GM18519 (cell line): ENCODE results near the gene CBX8.
"Not testable (repeated sequence)": the region's sequence is repeated elsewhere in the genome, so short reads cannot be mapped to it uniquely, and the experiment has no call there.

ENCODE experiments used
- ATAC-seq: cut with Tn5 transposase; IDR thresholded peaks from one replicate; pipeline ENCODE4 v1.9.1; 2021; ENCODE audit warnings: mild to moderate bottlenecking, moderate library complexity; ENCODE audit not compliant: unreplicated experiment, low FRiP score

The CBX8 gene

DNA sequence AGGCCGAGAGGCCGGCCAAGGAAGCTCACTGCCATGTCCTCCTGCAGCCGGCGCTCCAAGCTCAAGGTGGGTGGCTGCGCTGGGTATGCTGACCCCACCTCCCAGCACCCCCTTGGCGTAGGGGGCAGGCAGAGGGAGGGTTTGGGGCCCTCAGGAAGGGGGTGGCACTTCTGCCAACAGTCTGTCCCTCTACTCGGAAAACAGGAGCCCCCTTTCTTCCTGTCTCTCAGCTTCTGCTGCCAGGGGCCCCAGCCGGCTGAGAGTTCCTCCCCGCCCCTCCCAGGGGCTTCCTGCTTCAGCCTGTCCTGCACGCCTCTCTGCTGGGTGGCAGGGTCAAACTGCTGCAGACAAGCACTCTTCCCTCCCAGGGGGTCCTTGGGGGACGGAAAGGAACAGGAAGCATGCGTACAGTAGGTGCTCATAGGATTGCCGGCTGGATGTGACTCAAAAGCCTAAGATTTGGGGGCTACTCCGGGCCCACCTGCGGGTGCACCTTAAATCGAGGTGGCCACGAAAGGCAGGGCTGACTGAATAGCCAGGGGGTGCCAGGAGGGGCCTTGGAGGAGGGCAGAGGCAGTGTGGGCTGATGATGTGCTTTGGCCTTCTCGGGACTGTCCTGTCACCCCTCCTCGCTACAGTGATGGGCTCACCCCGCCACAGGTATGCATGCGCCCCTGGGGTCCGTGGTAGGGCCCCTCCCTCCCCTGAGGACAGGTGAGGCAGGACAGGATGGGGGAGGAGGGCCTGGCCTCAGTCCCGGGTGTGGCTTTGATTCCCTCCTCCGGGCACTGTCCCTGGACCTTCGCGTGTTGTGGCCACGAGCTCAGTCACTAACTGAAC lies 14.9 kb downstream of the CBX8 start:
- no peak for ATAC-seq

DNA sequence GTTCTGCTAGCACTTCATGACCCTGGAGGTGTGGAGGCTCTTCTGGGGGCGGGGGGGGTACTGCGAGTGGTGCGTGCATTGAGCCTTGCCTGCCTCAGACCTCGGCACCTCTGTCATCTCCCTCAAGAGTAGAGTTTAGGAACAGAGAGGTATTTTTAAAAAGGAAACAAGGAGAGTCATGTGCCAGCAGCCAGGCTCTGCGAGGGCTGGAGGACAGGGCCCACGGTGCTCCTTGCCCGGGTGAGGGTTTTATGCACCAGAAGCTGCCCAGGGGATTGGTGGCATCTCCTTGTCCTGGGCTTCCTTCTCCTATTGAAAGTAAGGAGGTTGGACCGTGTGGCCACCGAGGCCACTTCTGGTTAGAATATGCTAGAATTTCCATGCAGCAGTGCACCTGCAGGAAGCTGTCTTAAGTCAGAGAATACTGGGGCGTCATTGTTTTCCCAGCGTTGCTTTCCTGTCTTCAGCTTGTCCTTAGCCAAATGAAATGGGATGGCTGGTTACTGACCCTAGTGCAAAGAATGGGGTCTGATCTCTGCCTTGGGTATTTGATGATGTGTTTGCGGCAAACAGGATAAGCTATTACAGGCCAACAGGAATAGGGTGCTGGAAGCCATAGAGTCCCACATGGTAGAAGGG lies 15.7 kb downstream of the CBX8 start:
- no peak for ATAC-seq

DNA sequence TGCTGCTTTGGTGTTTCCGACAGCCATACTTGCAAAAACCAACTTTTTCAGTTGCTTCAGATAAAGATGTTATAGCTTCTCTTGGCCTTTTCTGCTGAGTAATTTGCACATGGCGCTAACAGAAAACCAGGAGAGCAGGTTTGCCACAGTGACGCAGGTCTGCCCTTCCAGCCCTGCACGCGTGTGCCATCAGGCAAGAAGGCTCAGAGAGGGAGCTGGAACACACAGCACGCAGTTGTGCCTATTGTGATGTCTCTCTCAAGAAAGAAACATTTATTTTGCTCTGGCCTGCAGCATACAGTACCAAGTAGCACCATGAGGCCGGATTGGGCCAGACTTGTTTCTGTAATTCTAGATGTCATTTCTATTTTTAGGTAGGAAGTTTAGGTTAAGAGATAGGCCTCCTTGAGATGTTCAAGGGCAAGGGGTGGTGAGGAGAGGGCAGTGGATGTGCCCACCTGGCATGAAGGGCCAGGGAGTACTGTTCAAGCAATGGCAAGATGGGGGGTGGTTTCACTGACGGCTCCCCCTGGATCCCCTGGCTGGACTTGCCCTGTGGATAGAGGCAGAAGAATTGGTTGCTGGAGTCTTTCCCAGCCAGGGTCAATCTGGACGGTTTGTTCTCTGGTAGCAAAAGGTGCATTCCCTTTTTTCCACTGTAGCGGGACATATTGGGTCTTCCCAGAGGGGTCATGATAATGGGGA lies 17.1 kb downstream of the CBX8 start:
- no peak for ATAC-seq

DNA sequence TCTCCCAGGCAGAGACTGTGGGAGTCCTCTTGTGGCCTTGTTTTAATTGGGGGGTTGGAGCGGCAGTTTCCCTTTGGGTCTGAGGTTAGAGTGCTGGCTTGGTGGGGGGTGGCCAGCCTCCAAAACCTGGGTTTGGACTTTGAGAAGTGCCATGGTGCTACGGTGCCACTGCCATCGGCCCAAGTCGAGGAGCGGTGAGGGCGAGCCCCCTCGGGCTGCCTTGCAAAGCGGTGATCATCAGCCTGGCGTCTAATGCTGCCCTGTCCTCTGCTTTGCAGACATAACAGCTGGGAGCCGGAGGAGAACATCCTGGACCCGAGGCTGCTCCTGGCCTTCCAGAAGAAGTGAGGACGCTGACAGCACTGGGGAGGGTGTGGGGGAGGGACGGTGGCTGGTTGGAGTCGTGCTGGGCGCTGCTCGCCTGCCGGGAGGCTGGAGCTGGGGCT lies 17.8 kb downstream of the CBX8 start:
- no peak for ATAC-seq

DNA sequence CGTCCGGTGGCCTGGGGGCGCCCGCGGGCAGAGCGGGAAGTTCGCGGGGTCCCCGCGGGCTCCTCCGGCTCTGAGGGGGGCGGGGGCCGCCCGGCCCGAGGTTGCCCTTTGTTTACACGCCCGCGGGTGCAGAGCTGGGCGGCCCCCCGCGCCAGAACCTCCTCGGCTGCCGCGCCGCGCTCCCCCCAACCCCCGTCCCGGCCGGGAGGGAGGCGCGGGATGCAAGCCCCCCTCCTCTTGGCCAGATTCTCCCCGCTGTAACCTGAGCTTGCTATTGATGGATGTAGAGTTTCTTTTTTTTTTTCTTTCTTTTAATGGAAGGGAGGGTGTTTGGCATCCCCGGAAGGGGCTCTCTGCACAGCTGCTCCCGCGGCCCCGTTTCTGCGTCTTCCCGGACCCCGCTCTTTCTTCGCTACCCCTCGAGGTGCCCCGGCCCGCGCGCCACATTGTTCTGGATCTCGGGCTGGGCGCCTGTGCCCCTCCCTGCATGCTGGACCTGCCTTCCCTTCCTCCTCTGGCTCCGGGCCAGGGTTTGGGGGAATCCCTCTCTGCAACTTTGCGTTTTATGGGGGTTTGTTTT lies 18.3 kb downstream of the CBX8 start:
- no peak for ATAC-seq

DNA sequence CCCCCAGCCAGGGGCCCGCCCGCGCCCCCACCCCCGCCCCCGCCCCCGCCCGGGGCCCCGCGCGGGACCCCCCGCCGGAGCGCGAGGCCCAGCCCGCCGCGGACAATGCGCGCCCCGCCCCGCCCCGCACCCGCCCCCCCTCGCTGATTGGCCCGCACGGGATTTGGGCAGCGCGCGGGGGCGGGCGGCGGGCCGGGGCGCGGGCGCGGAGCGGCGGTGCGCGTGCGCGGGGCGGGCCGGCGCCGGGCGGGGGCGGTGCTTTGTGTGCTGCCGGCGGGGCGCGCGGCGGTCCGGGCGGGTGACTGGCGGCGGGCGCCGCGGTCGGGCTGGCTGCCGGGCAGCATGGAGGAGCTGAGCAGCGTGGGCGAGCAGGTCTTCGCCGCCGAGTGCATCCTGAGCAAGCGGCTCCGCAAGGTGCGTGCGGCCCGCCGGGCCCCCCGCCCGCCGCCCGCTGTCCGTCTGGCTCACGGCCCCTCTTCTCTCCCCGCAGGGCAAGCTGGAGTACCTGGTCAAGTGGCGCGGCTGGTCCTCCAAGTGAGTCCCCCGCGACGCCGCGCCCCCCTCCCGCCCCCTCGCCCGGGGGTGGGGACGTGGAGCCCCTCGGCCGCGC lies 18.9 kb downstream of the CBX8 start, which contains the start of gene CBX2:
CBX2 (plus strand) TSS at position 255 of the 610 bp plus-strand sequence; CDS start at position 343, 88 bp downstream.
- peak; percentile 50 for ATAC-seq

DNA sequence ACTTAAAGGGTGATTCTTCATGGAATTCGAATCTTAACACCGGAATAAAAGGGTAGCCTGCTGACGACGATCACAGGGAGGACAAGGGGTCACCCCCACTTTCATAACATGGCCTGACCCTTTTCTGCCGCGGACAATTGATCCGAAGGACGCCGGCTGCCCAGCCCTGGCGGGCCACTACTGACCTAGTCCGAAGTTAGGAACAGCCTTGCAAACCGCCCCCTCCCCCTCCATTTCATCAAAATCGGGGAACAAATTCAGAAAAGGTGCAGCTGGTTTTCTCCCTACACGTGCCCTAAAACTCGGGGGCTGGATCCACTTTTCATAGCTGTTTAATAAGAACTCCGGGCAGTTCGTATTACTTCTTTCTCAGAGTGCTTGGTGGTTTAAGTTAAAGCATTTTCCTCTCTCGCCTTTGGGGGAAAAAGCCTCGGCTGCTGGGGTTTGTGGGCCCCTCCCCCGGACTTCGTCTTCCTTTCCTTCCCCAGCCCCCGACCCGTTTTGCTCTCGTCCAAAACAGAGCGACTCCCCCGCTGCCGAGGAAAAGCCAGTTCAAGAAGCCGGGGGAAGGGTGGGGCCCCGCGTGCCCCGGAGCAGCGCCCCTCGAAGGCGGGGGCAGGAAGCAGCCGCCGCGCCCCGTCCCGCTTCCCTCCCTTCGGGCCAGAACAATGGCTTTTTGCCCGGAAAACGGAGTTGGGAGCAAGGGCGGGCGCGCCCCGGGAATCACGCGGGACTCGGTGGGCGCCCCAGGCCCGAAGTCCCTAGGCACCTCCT lies 19.6 kb downstream of the CBX8 start:
- peak; percentile 14 for ATAC-seq

DNA sequence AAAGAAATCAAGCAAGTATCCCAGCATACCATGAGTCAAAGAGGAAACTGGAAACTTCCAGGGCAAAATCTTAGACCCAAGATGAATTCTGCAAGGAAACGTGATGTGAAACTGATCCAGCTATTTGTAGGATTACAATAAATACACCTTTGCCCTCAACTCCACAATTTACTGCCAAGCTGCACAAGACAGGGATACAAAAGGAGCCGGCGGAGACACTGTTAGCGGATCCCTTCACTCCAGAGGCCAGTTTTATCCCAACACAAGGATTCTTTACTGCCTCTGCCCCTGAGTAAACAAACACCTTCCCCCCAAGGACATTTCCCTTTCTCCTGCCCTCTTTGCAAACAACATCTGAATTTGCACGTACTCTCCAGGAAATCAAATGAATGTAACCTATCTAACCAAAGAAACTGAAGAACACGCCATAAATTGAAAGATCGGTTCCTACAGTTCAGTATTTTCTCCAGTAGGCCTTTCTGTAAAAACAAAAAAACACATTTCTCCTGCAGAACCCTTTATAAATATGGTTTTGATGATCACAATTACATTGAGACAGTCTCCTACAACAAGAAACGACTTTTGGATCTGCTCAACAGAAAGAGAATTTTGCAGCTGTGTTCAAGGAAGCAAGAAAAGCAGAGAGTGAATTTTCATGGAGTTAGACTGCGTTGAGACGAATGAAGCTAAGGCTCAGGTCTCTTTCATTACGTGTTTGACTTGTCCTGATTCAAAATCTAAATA lies 20.3 kb downstream of the CBX8 start:
- ATAC-seq, result no peak

DNA sequence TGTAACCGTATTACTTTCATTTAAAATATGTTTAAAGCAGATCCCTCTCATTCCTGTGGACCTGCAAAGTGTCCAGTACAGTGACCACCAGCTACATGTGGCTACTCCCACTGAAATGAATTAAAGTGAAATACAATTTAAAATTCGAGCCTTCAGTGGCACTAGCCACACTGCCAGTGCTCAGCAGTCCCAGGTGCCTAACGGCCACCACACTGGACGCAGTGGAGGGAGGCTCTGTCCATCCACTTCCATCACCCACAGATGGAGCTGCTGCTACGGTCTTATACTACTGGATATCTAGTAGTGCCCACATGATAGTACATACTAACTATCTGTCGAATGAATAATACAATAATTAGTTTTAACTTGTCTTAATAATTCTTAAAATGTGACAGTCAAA lies 21.2 kb downstream of the CBX8 start:
- no peak for ATAC-seq

DNA sequence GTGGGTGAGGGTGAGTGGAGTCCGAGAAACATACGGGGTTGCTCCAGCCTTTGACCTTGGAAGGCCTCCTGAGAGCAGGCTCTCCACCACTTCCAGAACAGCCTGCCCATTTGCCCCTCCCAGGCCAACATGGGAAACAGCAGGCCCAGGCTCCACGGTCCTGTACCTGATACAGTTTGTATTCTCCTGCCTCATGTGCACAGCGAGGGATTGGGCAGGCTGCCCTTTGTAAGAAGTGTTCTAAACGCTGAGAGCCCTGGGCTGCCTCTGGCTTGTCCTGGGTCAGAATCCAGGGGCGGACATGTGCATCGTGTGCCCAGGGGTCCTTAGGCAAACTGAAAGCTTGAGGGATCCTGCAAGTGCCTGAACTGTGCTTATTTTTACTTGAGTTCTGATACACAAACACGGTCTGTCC lies 22.3 kb downstream of the CBX8 start:
- no peak for ATAC-seq

DNA sequence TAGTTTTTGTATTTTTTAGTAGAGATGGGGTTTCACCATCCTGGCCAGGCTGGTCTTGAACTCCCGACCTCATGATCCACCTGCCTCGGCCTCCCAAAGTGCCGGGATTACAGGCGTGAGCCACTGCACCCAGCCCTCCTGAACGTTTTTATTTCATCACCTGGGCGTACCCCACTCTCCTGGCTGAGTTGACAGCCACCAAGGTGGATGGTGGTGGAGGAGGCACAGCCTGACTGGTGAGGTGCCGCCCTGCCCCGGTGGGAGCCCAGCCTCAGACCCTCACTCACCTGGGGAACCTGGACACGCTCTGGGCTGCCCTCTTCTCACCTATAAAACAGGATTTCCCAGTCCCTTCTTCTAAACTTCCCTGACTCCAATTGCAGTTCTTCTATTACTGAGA lies 24.2 kb downstream of the CBX8 start:
- ATAC-seq, result not testable (repeated sequence)

DNA sequence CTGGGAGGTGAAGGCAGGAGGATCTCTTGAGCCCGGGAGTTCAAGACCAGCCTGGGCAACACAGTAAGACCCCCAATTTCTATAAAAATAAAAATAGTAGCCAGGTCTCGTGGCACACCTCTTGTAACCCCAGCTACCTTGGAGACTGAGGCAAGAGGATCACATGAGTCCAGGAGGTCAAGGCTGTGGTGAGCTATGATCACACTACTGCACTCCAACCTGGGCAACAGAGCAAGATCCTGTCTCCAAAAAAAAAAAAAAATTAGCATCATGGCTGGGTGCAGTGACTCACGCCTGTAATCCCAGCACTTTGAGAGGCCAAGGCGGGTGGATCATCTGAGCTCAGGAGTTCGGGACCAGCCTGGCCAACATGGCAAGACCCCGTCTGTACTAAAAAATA lies 25.6 kb downstream of the CBX8 start:
- no peak for ATAC-seq

DNA sequence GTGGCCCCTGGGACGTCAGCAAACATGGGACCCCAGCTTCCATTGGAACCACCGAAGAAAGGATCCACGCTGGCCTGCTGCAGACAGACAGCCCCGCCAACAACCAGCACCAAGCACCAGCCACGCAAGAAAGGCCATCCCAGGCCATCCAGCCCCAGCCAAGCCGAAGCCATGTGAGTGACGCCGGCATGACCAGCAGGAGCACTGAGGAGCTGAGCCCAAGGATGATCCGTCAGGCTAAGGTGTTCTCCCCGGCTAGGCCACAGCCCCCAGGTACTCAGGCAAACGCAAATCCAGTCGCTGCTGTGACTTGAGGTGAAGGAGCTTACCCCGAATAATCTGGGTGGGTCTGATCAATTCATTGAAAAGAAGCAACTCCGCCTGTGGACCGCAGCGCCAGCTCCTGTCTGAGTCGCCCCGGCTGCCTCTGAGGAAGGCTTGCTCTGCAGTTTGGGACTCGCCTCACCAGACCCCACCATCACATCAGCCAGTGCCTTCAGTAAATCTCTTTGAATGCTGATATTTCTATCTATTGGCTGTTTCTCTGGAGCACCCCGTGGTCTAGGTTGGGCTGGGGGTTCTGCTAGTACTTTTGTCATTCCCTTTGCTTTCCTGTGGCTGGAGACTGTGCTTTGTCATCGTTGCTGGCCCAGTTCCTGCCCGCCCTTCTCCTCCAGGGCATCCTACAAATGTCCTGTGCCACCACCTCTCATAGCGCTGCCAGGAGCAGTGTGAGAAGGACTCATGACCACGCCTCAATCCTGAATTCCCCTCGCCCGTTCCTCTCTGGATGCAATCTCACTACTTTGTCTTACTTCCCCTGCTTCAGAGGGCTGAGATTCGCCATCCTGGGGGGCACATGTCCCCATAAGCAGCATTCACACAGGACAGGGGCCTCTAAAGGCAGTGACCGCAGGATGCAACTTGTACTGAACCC lies 27.0 kb downstream of the CBX8 start:
- no peak for ATAC-seq

DNA sequence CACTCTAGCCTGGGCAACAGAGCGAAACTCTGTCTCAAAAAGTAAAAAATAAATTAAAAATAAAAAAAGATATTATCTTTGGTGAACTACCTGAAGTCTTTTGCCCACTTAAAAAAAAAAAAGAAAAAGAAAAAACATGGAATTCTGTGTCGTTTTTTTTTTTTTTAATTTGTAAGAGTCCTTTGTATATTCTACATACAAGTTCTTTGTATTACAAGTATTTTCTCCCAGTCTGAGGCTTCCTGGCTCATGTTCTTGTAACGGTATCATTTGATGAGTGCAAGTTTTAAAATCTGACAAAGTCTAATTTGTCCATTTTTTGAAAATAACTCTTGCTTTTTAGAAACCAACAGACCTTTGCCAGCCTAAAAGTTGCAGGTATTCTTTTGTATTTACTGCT lies 31.2 kb downstream of the CBX8 start:
- no peak for ATAC-seq

DNA sequence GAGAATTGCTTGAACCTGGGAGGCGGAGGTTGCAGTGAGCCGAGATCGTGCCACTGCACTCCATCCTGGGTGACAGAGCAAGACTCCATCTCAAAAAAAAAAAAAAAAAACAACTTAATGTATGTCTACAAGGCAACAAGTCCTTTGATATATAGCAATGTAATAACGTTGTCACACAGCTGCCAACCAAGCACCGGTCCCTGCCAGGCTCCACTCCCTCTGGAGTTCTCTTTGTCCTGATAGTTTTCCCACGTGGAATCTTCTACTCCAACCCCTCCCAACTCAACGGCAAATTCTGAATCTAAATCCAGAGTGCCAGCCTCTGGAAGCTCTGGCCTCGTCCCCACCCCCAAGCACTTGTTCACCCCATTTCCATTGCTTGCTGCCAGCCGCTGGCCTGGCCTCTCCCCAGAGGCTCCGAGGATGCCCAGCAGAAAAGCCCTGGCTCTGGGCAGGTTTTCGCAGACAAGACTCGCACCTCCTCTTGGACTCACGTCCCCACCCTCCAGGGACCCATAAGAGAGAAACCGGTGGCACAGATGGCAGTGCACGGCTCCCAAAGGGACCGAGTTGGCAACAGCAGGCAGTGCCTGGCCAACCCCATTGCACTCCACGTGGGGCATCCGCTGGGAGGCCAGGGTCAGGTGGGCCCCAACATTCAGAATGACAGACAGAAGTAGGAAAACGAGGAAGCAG lies 34.8 kb downstream of the CBX8 start:
- no peak for ATAC-seq

DNA sequence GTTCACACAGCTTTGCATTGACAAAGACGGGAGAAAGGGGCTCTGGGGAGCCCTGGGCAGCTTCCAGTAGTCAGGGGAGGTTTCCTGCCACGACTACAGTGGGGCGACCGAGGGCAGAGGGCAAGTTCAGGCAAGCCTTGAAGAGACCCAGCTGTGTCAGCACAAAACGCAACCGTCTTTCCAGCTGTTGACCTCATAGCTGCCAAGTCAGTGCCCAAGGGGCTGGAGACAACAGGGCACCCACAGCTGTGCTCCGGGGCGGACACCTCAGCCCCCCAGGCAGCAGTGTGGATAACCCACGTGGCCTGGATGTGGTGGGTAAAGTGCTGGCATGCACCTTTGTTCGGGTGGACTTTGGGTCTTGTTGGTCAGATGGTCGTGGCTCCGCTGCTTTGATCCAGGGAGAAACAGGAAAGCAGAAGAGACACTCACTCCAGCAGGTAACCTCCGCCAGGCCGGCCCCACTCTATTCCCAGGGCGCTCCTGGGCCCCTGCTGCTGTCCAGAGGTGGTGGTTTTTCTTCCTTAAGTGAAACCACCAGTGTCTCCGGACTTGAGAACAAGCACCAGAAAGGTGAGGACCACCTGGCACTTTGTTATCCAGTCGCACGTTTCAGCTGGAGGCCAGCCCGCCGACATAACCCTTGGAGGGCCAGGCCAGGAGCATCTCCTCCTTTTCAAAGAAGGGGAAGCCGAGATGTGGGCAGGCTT lies 36.5 kb downstream of the CBX8 start:
- no peak for ATAC-seq

DNA sequence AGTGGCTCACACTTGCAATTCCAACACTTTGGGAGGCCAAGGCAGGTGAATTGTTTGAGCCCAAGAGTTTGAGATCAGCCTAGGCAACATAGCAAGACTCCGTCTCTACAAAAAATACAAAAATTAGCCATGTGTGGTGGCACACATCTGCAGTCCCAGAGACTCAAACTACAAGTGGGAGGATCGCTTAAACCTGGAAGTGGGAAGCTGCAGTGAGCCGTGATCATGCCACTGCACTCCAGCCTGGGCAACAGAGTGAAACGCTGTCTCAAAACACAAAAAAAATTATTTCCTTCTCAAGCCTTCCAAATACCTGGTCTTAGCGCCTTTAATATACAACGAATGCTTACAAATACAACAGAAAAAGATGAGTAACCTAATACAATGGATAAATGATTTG lies 38.6 kb downstream of the CBX8 start:
- ATAC-seq, result no peak
